ENCODE data around the gene EOGT. TPM values are rescaled to one million over a fixed set of nuclear protein-coding genes. Genes with fewer than 3 reads are reported as not detected.

The EOGT gene
- total RNA-seq, 1 experiment from 2014 or later, result 15.0 TPM

GRCh38 chr3:69012100-69012799, 1.2 kb downstream of the EOGT start:
- no peak for DNase-seq (ENCODE audit: low read depth)
- in situ Hi-C loops (cut with HindIII; ENCODE audit: low pct_unique_long_range_greater_than_20kb, low sequenced_read_pairs), result no loop called here

DNA sequence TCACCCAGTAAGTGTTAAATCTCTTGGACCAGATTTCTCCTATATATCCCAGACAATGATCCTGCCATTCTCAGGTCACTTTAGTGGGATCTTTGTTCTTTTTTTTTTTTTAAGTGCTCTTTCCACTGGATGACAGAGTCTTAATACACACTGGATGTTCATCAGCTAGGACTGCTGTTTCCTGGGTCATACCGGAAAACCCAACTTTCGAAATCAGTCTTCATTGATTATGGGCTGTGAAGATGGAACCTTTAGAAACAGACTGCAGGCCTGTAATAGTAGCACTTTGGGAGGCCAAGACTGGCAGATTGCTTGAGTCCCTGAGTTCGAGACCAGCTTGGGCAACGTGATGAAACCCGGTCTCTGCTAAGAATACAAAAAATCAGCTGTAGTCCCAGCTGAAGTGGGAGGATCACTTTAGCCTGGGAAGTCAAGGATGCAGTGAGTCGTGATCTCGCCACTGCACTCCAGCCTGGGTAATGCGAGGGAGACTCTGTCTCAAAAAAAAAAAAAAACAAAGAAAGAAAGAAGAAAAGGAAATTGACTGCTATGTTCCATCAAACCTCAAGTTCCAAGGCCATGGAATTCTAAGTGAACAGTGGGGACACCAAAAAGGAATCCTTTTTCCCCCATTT, 2.3 kb downstream of the EOGT start:
- DNase-seq (ENCODE audit: low read depth), result no peak
- in situ Hi-C loops (cut with HindIII; ENCODE audit: low pct_unique_long_range_greater_than_20kb, low sequenced_read_pairs), result no loop called here

DNA sequence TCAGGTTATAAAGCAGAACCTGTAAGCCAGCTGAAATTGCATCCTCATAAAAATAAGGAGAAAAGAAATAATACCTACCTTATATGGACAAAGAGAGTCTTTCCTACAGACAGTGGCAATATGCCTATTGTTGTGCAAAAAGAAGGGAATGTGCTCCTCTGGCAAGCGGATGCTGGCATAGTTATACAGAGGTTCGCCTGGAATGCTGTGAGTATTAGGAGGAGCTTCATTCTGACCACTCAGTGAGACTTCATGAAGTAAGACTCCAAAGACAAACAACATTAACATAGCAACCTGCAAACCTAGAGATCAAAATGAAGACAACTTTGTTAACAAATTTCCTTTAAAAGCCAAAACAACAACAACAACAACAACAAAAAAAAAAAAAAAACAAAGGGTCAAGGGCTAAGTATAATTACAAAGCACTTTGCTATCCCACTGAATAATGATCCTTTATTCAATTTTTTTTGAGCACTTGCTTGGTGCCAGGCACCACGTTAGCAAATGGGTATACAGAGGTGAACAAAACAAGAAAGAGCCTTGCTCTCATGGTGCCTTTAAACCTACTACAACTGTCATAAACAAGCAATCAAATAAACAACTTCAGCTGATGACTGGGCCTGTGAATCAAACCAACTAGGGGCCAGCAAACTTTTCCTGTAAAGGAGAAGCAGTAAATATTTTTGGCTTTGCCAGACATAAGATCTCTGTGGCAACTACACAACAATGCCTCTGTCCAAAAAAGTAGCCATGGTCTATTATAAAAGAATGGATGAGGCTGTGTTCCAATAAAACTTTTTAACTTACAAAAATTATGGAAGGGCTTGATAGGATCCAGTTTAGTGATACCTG, 3.7 kb downstream of the EOGT start:
- in situ Hi-C loops (cut with HindIII; ENCODE audit: low pct_unique_long_range_greater_than_20kb, low sequenced_read_pairs), result no loop called here
- DNase-seq (ENCODE audit: low read depth), result no peak

- DNase-seq (ENCODE audit: low read depth), result no peak
- in situ Hi-C loops (cut with HindIII; ENCODE audit: low pct_unique_long_range_greater_than_20kb, low sequenced_read_pairs), result no loop called here
Observed at GRCh38 chr3:69008980-69009379, 4.5 kb downstream of the EOGT start.

DNA sequence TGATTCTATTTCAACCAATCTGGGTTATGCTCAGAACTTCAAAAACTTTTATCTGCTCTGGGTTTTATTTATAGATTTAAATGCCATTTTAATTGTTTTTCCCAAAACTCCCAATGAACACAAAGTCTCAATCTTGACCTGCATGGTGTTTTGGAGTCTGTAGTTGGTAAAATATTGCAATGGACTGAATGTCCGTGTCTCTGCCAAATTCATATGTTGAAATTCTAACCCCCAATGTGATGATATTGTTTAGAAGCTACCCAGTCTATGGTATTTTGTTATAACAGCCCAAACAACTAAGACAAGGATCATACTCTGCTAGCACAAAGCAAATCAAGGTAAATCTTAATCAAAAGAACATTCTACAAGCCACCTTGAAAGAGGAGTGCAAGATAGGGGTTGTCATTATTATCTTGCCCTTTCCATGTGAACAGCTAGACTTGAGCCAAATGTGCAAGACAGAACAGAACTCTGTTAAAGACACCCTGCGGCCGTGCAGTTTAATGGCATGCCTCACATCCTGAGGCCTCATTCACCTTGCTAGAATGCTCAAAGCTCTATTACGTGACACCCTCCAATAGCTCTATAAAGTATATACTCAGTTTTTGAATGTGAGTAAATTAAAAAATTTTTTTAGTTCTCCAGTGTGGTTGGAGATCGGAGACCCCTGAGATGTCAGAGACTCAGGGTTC, 7.5 kb downstream of the EOGT start:
- DNase-seq (ENCODE audit: low read depth), result no peak
- in situ Hi-C loops (cut with HindIII; ENCODE audit: low pct_unique_long_range_greater_than_20kb, low sequenced_read_pairs), result no loop called here

DNA sequence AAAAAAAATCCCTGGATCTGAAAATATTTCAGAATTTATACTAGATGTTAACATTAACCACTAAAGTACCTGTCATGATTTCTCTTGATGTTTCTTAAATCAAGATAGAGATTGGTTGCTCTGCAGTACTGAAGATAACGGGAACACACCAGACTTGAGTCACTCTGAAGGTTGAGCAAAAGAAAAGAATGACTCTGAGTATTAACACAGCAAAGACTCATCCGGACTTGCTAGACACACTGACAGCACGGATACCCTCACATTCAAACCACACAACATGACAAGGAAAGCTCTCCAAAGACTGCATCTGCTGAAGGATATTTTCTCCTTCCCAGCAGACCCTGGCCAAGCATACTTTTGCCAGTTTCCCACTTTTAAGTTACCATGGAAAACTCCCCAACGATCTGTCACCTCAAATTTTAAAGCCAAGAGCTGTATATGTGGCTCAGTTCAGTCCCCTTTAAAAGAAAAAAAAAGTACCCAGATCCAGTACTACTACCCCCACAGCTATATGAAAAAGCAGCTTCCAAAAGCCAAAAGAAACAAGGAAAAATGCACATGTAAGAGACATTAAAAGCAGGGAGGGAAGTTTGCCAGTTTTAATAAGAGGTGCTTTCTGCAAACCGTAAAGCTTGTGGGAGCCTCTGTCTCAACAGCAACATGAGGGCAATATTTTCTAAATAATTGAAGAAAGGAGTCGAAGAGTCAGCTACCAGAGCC, 8.3 kb downstream of the EOGT start:
- DNase-seq (ENCODE audit: low read depth), result no peak
- in situ Hi-C loops (cut with HindIII; ENCODE audit: low pct_unique_long_range_greater_than_20kb, low sequenced_read_pairs), result no loop called here

DNA sequence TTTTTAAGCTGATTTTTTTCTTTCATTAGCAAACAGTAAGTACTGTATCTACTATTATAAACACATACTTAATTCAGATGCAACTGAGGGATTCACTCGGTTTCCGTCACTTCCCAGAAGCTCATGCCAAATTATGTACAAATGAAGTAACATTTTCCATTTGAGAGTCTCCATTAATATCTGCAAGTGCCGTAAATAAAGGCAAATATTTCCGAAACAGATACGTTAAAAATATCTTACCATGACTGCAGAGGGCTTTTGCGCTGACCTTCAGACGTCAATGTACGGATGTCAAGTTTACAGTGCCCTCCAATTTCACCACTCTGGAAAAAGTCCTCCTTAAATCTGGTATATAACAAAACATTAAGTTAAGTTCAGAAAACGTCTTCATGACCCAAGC, 9.3 kb downstream of the EOGT start:
- in situ Hi-C loops (cut with HindIII; ENCODE audit: low pct_unique_long_range_greater_than_20kb, low sequenced_read_pairs), result no loop called here
- DNase-seq (ENCODE audit: low read depth), result no peak

- DNase-seq (ENCODE audit: low read depth), result no peak
- in situ Hi-C loops (cut with HindIII; ENCODE audit: low pct_unique_long_range_greater_than_20kb, low sequenced_read_pairs), result no loop called here
Observed at GRCh38 chr3:68999605-69000004, 13.9 kb downstream of the EOGT start.

- DNase-seq (ENCODE audit: low read depth), result no peak
- in situ Hi-C loops (cut with HindIII; ENCODE audit: low pct_unique_long_range_greater_than_20kb, low sequenced_read_pairs), result no loop called here
Observed at GRCh38 chr3:68999158-68999557, 14.3 kb downstream of the EOGT start.

GRCh38 chr3:68997887-68998286, 15.6 kb downstream of the EOGT start:
- in situ Hi-C loops (cut with HindIII; ENCODE audit: low pct_unique_long_range_greater_than_20kb, low sequenced_read_pairs), result no loop called here
- no peak for DNase-seq (ENCODE audit: low read depth)

- in situ Hi-C loops (cut with HindIII; ENCODE audit: low pct_unique_long_range_greater_than_20kb, low sequenced_read_pairs), result no loop called here
Observed at GRCh38 chr3:68996356-68996995, 17.0 kb downstream of the EOGT start.

DNA sequence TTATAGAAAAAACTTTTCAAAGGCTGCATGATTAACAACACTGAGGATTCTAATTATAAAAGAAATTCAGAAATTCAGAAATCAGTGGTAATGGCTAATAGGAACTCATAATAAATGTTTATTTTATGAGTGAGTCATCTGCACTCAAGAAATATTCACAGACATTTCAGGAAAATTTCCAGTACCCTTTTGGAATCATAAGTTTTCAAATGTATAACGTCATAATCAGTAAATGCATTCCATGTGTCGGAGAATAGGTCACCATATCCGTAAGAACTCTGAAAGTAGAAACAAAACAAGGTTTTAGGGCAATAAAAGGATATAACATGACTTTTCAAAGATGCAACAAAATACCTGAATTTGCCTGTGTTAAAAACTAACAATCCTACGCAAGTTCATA, 24.7 kb downstream of the EOGT start:
- DNase-seq (ENCODE audit: low read depth), result no peak
- in situ Hi-C loops (cut with HindIII; ENCODE audit: low pct_unique_long_range_greater_than_20kb, low sequenced_read_pairs), result no loop called here

More at GRCh38 chr3:68996356-68996995, 17.0 kb downstream of the EOGT start:
- no peak for DNase-seq (ENCODE audit: low read depth)

GRCh38 chr3:68987322-68987721, 26.2 kb downstream of the EOGT start:
- in situ Hi-C loops (cut with HindIII; ENCODE audit: low pct_unique_long_range_greater_than_20kb, low sequenced_read_pairs), result no loop called here

GRCh38 chr3:68986496-68987208, 26.8 kb downstream of the EOGT start:
- in situ Hi-C loops (cut with HindIII; ENCODE audit: low pct_unique_long_range_greater_than_20kb, low sequenced_read_pairs), result no loop called here

More at GRCh38 chr3:68987322-68987721, 26.2 kb downstream of the EOGT start:
- no peak for DNase-seq (ENCODE audit: low read depth)

DNA sequence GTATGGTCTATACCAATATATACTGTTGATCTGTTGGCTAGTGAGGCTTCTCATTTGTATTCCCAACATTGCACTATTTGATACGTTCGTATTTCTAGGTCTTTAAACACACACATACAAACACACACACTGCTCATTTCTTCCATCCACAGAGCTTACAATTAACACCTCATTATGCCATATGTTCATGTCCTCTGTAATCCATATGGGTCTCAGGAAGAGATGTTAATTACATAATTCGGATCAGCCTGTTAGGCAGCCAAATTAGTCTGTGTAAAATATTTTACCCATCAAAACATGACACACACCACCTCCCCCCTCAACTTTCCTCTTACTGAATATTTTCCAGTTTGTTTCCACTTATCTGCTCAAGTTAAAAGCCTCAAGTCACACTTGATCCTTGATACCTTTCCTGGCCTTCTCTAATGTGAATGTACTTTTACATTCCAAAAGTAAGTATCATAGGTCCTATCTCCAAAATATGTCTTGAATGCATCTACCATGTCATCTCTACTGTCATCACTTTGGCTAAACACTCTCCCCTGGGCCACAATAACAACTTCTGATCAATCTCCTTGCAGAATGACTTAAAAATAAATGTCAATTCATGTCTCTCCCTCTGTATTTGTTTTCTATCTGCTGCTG, 28.2 kb downstream of the EOGT start:
- in situ Hi-C loops (cut with HindIII; ENCODE audit: low pct_unique_long_range_greater_than_20kb, low sequenced_read_pairs), result no loop called here
- DNase-seq (ENCODE audit: low read depth), result no peak

More at GRCh38 chr3:68986496-68987208, 26.8 kb downstream of the EOGT start:
- DNase-seq (ENCODE audit: low read depth), result no peak

DNA sequence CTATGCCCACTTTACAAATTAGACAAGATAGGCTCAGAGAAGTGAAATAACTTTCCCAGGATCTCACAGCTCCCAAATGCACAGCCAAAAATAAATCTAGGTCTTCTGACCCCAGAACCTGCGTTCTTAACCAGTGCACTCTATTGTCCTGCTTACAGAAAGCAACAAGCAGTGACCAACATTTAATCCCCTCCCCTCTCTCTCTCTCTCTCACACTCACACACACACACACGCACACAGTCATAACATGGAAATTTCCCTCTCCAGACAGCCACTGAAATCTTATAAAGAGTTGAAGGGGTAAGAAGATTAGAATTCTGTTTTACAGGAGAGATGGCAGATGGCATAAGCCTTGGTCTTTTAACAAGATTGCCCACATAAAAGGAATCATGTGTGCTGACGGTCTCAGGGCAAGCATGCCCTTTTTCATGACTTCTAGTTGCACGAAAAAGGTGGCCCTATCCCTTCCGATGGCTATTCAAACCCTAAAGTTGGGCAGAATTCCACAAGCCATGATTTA, 29.4 kb downstream of the EOGT start:
- no peak for DNase-seq (ENCODE audit: low read depth)
- in situ Hi-C loops (cut with HindIII; ENCODE audit: low pct_unique_long_range_greater_than_20kb, low sequenced_read_pairs), result no loop called here

All from Caki2 (cell line).